Sigmoid colon (tissue), 7 donors: Measurements from ENCODE around the gene FOXR1. TPM values are rescaled to one million over a fixed set of nuclear protein-coding genes. Genes with fewer than 3 reads are reported as not detected.

Experiments used
- DNase-seq: peaks from one replicate; pipeline ENCODE4 v3.0.0-alpha.2; 2019
- H3K27ac ChIP-seq, 4 donors: fragments of 200-600 bp; sonication (generic); one replicate each; pipeline ENCODE4 v1.5.1; 2016 to 2019; ENCODE audit warnings: mild to moderate bottlenecking in 1 of 4
- H3K27me3 ChIP-seq, 3 donors: fragments of 200-600 bp; sonication (generic); one replicate each; pipeline ENCODE4 v1.5.1; 2019; ENCODE audit warnings: mild to moderate bottlenecking in 1 of 3
- H3K36me3 ChIP-seq, 4 donors: fragments of 200-600 bp; sonication (generic); one replicate each; pipeline ENCODE4 v1.5.1; 2016 to 2019
- H3K4me1 ChIP-seq, 4 donors: fragments of 200-600 bp; sonication (generic); one replicate each; pipeline ENCODE4 v1.5.1; 2017 to 2019
- H3K4me3 ChIP-seq, 4 donors: fragments of 200-600 bp; sonication (generic); one replicate each; pipeline ENCODE4 v1.5.1; 2017 to 2019; ENCODE audit warnings: mild to moderate bottlenecking in 2 of 4, moderate library complexity in 1 of 4
- H3K9me3 ChIP-seq, 4 donors: fragments of 200-600 bp in 3 of 4; sonication (generic) in 3 of 4; one replicate each; pipeline versions ENCODE4 v1.5.1 to v1.6.1; 2013 to 2019
- EP300 ChIP-seq, 4 donors: sonication (generic); formaldehyde crosslinking; IDR thresholded peaks; one replicate each; pipeline ENCODE4 v1.6.1; 2017; ENCODE audit warnings: antibody characterized with exemption in 4 of 4
- POLR2A ChIP-seq, 2 donors: fragments of 450-650 bp; IDR thresholded peaks; one replicate each; pipeline ENCODE4 v1.6.1; 2016; ENCODE audit warnings: antibody characterized with exemption in 2 of 2, mild to moderate bottlenecking in 2 of 2, moderate library complexity in 2 of 2
- POLR2AphosphoS5 ChIP-seq, 4 donors: sonication (generic); formaldehyde crosslinking; IDR thresholded peaks; one replicate each; pipeline ENCODE4 v1.6.1; 2017; ENCODE audit warnings: antibody characterized with exemption in 4 of 4
- WGBS, 2 donors: extraction: QIAGEN DNeasy Blood & Tissue Kit; methylation state at CpG; one replicate each; pipeline ENCODE4 v1.1.7; 2013; 5-methylcytosine and 5-hydroxymethylcytosine counted together
- intact Hi-C: fragments of 100-400 bp; cut with DNase I; formaldehyde crosslinking; loops from one replicate; pipeline ENCODE4 v1.15.1; 2023
- polyA plus RNA-seq, 3 donors: library from polyadenylated mRNA; stranded (reverse); fragments of 200-250 nt; gene quantifications; one replicate each; pipeline ENCODE4 v1.2.3, GENCODE V29; 2013
- total RNA-seq, 4 donors: library from RNA; depleted of rRNA; stranded (reverse); fragments of >200 nt; gene quantifications; one replicate each; pipeline ENCODE4 v1.1.0, GENCODE V29; 2016
- TF ChIP-seq, protein P1 (sequence below), 4 experiments: fragments of 450-650 bp in 3 of 4; fragments of 200-600 bp in 1 of 4; IDR thresholded peaks; one replicate each; pipeline ENCODE4 v1.5.1; 2016 to 2019; ENCODE audit warnings: antibody characterized with exemption in 4 of 4, mild to moderate bottlenecking in 3 of 4, moderate library complexity in 2 of 4
- donor health status: healthy with polysubstance abuse.
- donor health status: Bipolar disorder and iron deficiency.
- donor health status: healthy.

FOXR1 gene
- total and polyA plus RNA-seq, 7 donors = not detected

DNA sequence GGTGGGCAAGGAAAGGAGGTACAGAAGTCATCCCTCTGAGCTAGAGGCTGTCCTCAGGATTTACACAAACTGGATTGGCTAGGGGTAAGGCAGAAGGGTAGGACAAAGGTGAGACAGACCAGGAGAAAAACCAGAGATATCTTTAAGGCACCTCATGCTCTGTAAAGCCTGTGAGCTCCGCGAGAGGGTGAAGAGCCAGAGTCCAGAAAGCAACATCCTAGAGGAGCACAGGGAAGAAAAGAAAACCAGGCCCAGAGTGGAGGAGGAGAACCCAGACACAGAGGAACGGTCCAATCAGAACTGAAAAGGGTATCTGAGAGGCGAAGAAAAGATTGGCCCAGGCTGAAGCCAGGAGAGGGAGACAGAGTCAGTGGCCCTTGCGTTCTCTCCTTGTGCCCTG is 54.0 kb downstream of the FOXR1 start:
- no peak overlapping the region for H3K27ac ChIP-seq
- no peak overlapping the region for H3K4me3 ChIP-seq
- 88 to 95% methylated on average over 5 of the region's 5 CpGs for WGBS, 2 donors
- no peaks in the 10 kb centered on the region for H3K27me3 ChIP-seq
- H3K9me3 ChIP-seq = no peaks in the 10 kb centered on the region
- no peak for TF ChIP-seq EP300 (IDR thresholded peaks at IDR 0.05)
- peak; percentile 18 for DNase-seq
- intact Hi-C loops = no loop called here
- H3K4me1 ChIP-seq = peaks cover 0 to 28% (median 23%) of the 10 kb centered on the region in 4 donors
- H3K36me3 ChIP-seq = peaks cover 14 to 62% (median 24%) of the 10 kb centered on the region in 4 donors

DNA sequence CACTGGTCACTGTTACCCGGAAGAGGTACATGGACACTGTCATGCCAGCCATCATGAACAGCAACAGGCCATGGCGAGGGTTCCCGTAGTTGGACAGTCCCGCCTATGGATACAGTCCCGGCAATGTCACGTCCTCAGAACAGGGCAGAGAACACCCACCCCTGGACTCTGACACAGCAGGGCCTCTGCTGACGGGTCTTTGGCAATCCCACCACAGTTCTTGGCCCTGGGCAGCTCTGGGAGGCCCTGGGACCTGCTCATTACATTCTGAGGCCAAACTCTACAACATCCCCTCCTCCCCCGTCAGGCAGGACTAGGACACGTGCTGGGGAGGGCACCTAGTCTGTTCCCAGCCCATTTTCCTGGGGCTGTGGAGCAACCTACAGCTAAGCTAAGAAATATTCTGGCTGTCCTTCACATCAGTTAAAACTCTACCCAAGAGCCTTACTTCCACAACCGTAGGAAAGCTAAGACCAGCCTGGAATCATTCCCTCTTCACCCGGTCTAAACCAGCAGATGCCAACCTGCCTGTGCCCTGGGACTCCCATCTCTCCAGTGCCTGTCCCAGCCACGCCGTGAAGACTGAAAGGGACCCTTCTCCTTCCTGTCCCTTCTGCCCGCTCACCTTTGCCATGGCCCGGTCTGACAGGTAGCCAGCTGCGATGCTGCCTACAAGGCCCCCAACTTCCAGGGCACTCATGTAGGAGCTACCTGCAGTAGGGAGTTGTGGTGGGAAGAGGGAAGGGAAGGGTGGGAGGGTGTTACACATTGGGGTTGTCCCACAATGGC is 54.6 kb downstream of the FOXR1 start:
- Histone ChIP-seq H3K4me3 (no peak overlapping the region), H3K9me3 (no peaks in the 10 kb centered on the region), H3K4me1 (peaks cover 0 to 22% (median 20%) of the 10 kb centered on the region in 4 donors), H3K27me3 (no peaks in the 10 kb centered on the region), H3K27ac (no peak overlapping the region), H3K36me3 (peaks cover 14 to 56% (median 24%) of the 10 kb centered on the region in 4 donors)
- intact Hi-C loops = no loop called here
- TF ChIP-seq, protein P1, sequence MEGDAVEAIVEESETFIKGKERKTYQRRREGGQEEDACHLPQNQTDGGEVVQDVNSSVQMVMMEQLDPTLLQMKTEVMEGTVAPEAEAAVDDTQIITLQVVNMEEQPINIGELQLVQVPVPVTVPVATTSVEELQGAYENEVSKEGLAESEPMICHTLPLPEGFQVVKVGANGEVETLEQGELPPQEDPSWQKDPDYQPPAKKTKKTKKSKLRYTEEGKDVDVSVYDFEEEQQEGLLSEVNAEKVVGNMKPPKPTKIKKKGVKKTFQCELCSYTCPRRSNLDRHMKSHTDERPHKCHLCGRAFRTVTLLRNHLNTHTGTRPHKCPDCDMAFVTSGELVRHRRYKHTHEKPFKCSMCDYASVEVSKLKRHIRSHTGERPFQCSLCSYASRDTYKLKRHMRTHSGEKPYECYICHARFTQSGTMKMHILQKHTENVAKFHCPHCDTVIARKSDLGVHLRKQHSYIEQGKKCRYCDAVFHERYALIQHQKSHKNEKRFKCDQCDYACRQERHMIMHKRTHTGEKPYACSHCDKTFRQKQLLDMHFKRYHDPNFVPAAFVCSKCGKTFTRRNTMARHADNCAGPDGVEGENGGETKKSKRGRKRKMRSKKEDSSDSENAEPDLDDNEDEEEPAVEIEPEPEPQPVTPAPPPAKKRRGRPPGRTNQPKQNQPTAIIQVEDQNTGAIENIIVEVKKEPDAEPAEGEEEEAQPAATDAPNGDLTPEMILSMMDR (IDR thresholded peaks at IDR 0.05) = no peak
- TF ChIP-seq POLR2A (IDR thresholded peaks at IDR 0.05) (no peak), EP300 (IDR thresholded peaks at IDR 0.05) (no peak), POLR2AphosphoS5 (IDR thresholded peaks at IDR 0.05) (no peak)
- DNase-seq = peak; percentile 47
- 89 to 91% methylated on average over 16 of the region's 16 CpGs for WGBS, 2 donors

DNA sequence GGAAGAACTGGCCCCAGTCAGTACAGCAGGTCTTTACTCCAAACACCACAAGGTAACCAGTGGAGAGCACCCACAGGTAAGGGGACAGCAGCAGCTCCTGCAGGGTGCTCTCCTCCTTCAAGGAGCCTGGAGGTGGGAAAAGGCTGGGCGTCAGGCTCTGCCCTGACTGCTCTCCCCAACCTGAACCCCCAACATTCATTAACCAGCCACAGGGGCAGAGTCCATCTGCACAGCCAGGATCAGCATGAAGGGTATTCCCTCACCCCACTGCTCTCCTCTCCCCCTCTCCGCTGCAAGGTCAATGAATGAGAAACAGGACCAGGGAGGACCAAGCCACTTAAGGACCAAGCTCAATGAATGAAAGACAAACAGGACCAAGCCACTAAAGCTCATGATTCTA is 55.4 kb downstream of the FOXR1 start:
- Histone ChIP-seq H3K27ac (no peak overlapping the region), H3K4me1 (peaks cover 0 to 19% (median 16%) of the 10 kb centered on the region in 4 donors), H3K27me3 (no peaks in the 10 kb centered on the region), H3K9me3 (no peaks in the 10 kb centered on the region), H3K36me3 (peaks cover 14 to 48% (median 19%) of the 10 kb centered on the region in 4 donors), H3K4me3 (no peak overlapping the region)
- no peak for DNase-seq
- 27 to 68% methylated on average over 2 of the region's 2 CpGs for WGBS, 2 donors
- TF ChIP-seq EP300 (IDR thresholded peaks at IDR 0.05) = no peak
- no peak for TF ChIP-seq POLR2A (IDR thresholded peaks at IDR 0.05)
- TF ChIP-seq, protein P1 (IDR thresholded peaks at IDR 0.05) = no peak
- no peak for TF ChIP-seq POLR2AphosphoS5 (IDR thresholded peaks at IDR 0.05)
- intact Hi-C loops = no loop called here

DNA sequence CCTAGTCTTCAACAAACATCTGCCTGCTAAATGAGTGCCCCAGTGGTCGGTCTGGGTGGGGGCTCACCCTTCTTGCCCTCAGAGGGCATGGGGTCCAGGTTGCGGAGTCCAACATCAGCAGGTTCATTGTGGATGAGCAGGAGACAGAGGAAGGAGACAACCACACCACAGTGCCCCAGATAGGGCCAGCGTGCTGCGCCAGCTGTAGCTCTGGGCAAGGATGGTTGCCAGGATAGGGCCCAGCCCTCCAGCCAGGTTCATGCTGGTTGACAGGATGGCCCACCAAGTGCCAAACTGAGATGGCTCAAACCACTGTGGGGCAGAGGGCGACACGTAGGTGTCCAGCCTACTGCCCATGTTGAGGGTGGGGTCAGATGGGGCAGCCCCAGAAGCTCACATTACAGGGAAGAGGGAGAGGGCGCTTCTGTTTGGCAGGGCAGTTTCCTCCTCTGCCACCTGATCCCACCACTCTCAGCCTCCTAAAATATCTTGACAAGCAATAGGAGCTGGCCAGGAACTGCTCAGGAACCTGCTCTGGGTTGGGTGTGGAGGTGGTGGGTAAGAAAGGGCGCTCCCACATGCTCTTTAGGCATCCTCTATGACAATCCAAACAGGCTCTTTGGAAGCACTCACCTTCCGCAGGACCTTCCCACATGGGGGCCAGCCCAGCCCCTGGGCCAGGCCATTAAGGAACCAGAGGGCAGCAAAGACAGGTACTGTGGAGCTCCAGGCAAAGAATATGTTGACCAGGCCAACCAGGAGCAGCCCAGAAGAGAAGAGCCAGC is 56.2 kb downstream of the FOXR1 start:
- Histone ChIP-seq H3K4me1 (peaks cover 0 to 17% (median 16%) of the 10 kb centered on the region in 4 donors), H3K27me3 (no peaks in the 10 kb centered on the region), H3K27ac (no peak overlapping the region), H3K9me3 (no peaks in the 10 kb centered on the region), H3K36me3 (peaks cover 12 to 40% (median 14%) of the 10 kb centered on the region in 4 donors), H3K4me3 (no peak overlapping the region)
- 74 to 94% methylated on average over 9 of the region's 9 CpGs for WGBS, 2 donors
- intact Hi-C loops = no loop called here
- DNase-seq = no peak
- TF ChIP-seq POLR2AphosphoS5 (IDR thresholded peaks at IDR 0.05) (no peak), POLR2A (IDR thresholded peaks at IDR 0.05) (no peak), EP300 (IDR thresholded peaks at IDR 0.05) (no peak)
- TF ChIP-seq, protein P1 (IDR thresholded peaks at IDR 0.05) = no peak
